T-helper 2 cell treated with Interferon-gamma antibody and Interleukin-4, amounts not matched to agents 100 ng/mL and 5 ng/mL, for 36 hours (primary cell): Measurements from ENCODE around the gene OSBPL3. TPM values are rescaled to one million over a fixed set of nuclear protein-coding genes. Genes with fewer than 3 reads are reported as not detected.

Experiments
- intact Hi-C: fragments of 100-400 bp; cut with micrococcal nuclease; formaldehyde crosslinking; loops from one replicate; pipeline ENCODE4 v1.15.1; 2023
- total RNA-seq: library from RNA; stranded (reverse); gene quantifications from 2 replicates; pipeline ENCODE4 v1.2.3, GENCODE V29; 2022

Gene OSBPL3
- total RNA-seq, 1 donor from 2014 or later: 106 TPM

- intact Hi-C loops: no loop called here
Observed at GRCh38 chr7:24869572-24869971, 110.4 kb downstream of the OSBPL3 start.

DNA sequence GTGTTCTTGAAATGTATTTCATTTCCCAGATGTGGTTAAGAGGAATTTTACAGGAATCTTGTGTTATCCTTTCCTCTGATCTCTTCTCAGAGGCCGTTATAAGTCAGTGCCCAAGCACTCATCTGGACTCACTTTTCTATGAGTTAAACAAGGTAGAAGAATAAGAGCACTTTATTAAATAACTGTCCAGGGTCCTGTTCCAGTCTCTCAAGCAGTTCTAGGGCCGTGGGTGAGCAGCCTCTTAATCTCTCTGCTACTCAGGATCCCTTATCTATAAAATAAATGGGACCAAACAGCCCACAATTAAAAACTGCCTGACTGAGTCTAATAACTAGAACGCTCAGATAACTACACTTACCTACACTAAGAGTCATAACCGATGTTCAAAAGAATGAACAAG is 111.2 kb downstream of the OSBPL3 start:
- intact Hi-C loops: no loop called here

DNA sequence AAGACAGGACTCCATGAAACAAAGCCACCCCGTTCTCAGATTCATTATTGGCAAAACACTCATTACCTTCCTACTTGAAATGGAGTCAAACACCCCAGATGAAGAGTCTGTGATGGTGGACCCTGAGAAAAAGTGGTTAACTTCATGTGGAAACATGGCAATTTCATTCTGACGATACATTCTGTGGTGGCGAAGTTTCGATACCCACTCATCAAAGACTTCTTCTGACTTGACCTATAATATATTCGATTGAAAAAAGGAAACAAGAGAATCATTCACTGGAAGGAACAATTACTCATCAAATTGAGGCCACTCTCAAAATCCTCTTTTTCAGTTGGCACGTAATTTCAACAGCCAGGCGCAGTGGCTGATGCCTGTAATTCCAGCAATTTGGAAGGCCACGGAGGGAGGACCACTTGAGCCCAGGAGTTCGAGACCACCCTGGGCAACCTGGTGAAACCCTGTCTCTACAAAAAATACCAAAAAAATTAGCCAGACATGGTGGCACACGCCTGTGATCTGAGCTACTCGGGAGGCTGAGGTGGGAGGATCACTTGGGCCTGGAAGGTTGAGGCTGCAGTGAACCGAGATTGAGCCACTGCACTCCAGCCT is 113.9 kb downstream of the OSBPL3 start:
- intact Hi-C loops: no loop called here

DNA sequence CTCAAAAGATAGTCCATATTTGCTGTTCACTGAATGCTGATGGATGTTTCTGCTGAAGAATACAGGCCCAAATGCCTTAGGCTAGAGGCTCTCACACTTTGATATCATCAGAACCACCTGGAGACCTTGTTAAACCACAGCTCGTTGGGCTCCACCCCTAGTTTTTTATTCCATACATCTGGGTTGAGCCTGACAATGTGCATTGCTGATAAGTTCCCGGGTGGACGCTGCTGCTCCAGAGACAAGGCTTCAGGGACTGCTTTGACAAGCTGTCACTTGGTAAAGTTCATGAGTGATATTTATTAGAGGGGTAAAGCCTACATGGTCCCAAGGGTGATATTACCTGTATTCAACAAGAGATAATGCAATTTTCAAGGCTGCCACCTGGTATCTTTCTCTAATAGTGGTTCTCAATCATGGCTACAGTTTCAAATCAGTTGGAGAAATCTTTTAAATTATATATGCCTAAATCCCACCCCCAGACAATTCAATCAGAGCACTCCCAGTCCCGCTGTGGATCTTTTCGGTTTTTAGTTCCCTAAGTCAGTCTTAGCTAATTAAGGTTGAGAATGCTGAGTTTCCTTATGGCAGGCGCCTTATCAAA is 115.7 kb downstream of the OSBPL3 start:
- intact Hi-C loops: loop anchor here (5.0 kb wide), 1 partner anchor 37 kb away; no protein-coding TSS in a partner anchor

- intact Hi-C loops: loop anchor here (5.0 kb wide), 1 partner anchor 36 kb away; no protein-coding TSS in a partner anchor
Observed at GRCh38 chr7:24863626-24864025, 116.4 kb downstream of the OSBPL3 start.

DNA sequence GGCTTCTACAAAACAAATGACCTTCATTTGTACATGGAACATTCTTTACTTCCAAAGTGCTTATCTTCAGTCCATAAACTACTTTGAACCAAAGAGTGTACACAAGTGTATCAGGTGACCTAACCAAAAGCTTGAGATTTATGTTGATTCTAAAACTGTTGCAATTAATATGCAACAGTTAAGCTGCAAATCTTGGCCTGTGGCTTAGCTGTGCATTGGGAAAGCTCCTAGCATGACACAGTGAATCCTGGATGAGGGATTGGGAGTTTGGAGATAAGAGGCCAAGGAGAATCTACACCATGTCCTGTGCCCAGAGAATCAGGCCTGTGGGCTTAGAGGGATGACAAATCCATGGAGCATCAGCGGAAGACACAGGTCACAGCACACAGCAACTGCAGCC is 117.5 kb downstream of the OSBPL3 start:
- intact Hi-C loops: loop anchor here (5.0 kb wide), 1 partner anchor 35 kb away; no protein-coding TSS in a partner anchor

DNA sequence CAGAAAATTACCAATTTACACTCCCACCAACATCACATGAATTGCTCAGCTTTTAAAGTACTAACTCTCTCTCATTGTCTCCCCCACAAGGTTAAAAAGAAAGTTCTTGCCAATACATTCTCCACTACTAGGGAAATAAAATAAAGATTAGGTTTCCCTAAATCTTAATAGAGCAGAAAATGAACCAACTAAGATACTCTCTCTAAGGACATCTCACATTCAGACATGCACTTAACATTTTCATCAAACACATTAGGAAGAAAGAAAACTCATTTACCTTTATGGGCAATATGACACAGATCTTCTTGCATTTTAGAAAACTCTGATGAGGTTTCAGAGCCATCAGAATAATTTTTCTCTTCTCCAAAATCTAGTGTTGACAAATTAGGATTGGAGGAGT is 118.6 kb downstream of the OSBPL3 start:
- intact Hi-C loops: loop anchor here (5.0 kb wide), 1 partner anchor 34 kb away; no protein-coding TSS in a partner anchor

GRCh38 chr7:24860611-24861010 is 119.4 kb downstream of the OSBPL3 start:
- intact Hi-C loops: loop anchor here (5.0 kb wide), 1 partner anchor 33 kb away; no protein-coding TSS in a partner anchor

- intact Hi-C loops: no loop called here
Observed at GRCh38 chr7:24858108-24858977, 121.6 kb downstream of the OSBPL3 start.

- intact Hi-C loops: no loop called here
Observed at GRCh38 chr7:24857623-24858022, 122.4 kb downstream of the OSBPL3 start.

DNA sequence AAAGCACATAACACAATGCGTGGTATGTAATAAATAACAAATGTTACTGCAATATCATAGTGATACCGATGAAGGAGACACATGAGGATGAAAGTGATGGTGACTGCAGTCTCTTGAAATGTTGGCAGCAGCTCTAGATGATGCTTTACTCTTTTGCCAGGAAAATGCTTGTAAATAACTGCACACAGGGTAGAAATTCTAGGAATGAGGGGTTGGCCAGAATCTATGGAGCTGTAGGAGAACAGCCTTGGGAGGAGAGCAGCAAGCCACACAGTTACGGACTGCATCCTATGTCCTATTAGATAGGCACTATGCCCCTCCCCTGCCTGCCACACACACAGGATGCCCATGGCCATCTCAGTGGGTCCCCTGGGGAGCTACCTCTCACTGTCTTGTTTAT is 125.1 kb downstream of the OSBPL3 start:
- intact Hi-C loops: no loop called here

DNA sequence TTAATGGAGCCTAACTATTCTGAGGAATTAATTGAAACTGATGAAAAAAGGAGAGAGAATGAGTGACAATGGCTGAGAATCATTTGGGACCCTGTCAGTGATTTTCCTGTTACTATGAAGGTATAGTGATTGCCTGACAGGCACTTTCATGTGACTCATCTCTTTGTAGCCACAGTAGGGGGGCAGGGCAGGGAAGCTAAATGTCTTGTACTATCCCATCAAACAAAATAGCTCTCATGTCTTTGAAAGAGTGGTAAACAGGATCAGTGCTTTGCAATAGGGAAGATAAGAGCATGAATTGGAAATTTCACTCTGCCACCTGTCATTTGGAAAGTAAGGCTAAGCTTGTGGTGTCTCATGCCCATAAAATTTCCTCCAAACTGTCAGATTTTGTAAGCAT is 128.2 kb downstream of the OSBPL3 start:
- intact Hi-C loops: no loop called here

DNA sequence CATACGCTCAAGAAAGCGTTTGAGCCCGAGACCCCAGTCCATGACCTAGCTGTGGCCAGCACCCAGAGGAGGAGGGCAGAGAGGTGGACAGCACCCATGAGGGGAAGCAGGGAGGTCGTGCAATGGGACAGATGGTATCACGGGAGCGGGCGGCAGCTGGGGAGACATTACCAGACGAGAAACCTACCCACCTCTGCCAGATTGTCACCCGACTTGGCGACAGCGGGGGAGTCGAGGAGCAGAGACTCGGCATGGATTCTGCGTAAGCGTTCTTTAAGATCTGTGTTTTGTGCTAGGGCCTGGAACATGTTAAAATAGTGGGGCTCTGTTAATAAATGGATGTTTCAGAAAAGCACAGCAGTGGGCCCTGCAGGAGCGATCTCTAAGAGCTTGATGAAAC is 131.1 kb downstream of the OSBPL3 start:
- intact Hi-C loops: no loop called here

DNA sequence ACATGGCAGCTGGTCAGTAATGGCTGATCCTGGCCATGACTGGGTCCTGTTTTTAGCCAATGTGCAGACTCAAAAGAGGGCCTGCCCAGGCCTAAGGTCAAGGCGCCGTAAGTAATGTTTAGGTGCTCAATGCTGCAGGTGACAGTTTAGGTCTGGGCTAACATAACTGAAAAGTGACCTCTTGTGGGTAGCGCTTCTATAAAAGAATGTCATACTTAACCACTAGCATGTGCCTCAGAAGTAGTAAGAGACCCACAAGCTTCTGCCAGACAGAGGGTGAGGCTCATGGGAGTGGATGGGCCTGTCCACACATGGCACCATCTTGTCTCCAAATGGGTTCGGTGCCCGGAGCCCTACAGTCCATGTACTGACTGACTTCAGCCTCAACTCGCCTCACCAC is 132.2 kb downstream of the OSBPL3 start:
- intact Hi-C loops: no loop called here

DNA sequence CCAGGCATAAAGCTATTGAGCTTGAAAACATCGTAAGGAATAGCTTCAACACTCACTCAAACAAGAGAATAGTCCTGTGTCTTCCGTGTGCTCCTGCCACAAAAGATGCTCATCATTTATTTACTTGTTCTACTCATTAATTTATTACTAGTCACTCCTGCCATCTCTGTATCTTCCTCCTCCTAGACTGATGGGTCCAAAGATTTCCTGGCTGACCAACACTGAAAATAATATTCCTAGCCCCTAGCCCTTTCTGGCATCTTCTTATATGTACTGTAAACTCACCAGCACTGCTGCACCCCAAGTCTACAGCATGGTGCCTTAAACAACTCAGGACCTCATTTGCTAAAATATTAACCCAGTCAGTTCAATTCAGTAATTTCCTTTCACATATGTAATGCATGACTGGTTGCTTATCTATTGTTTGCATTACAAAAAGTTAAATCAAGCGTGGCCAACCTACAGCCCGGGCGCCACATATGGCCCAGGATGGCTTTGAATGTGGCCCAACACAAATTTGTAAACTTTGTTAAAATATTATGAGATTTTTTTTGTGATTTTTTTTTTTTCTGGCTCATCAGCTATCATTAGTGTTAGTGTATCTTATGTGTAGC is 136.1 kb downstream of the OSBPL3 start:
- intact Hi-C loops: no loop called here

- intact Hi-C loops: no loop called here
Observed at GRCh38 chr7:24842449-24843241, 137.3 kb downstream of the OSBPL3 start.

- intact Hi-C loops: no loop called here
Observed at GRCh38 chr7:24842029-24842428, 137.9 kb downstream of the OSBPL3 start.

GRCh38 chr7:24840563-24840962 is 139.4 kb downstream of the OSBPL3 start:
- intact Hi-C loops: no loop called here

GRCh38 chr7:24836084-24836483 is 143.9 kb downstream of the OSBPL3 start:
- intact Hi-C loops: no loop called here

GRCh38 chr7:24835643-24836042 is 144.3 kb downstream of the OSBPL3 start:
- intact Hi-C loops: no loop called here
